HUES64 (cell line): ENCODE measurements around the gene PKP3.
"Not testable (repeated sequence)": the region's sequence is repeated elsewhere in the genome, so short reads cannot be mapped to it uniquely, and the experiment has no call there.

Experiments used
- H3K27ac ChIP-seq: 2 replicates; pipeline ENCODE4 v1.7.0; 2013; ENCODE audit warnings: low read depth, low read length, inconsistent platforms
- H3K27me3 ChIP-seq: 2 replicates; pipeline ENCODE4 v1.6.1; 2013; ENCODE audit warnings: mild to moderate bottlenecking, low read length; ENCODE audit not compliant: insufficient read depth
- H3K36me3 ChIP-seq: 2 replicates; pipeline ENCODE4 v1.6.1; 2013; ENCODE audit warnings: mild to moderate bottlenecking, low read length; ENCODE audit not compliant: insufficient read depth
- H3K4me1 ChIP-seq: 2 replicates; pipeline ENCODE4 v1.6.1; 2013; ENCODE audit warnings: mild to moderate bottlenecking, low read length, moderate library complexity; ENCODE audit not compliant: insufficient read depth
- H3K4me3 ChIP-seq: 2 replicates; pipeline ENCODE4 v1.5.1; 2013; ENCODE audit warnings: mild to moderate bottlenecking, low read length, moderate library complexity
- H3K9ac ChIP-seq: 2 replicates; pipeline ENCODE4 v1.6.1; 2013; ENCODE audit warnings: mild to moderate bottlenecking, low read depth, low read length
- H3K9me3 ChIP-seq: 2 replicates; pipeline ENCODE4 v1.6.1; 2013; ENCODE audit warnings: low read depth, low read length; ENCODE audit not compliant: insufficient read depth
- WGBS: fragments of 150-250, 120-280 bp; methylation state at CpG from one replicate; pipeline ENCODE4 v1.1.7; 2013; ENCODE audit warnings: missing lambda C conversion rate; 5-methylcytosine and 5-hydroxymethylcytosine counted together

The PKP3 gene

DNA sequence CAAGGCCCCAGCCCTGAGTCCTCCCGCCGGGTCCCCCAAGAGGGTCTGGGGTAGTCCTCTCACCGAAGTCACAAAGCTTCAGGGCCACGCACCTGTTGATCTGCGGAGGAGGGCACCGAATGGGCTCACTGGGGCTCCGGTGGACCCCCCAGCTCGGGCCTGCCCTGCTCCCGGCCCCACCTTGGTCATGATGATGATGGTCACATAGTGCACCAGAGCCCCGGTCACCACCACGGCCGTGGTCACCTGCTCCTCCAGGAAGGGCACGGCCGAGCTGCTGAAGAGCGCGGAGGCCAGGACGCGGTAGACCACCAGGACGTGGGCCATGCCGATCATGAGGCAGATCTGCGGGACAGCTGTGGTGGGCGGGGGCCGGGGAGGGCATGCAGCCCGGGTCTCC is 34.3 kb downstream of the PKP3 start:
- Histone ChIP-seq H3K9ac (no peak overlapping the region), H3K4me3 (no peak overlapping the region), H3K36me3 (no peaks in the 10 kb centered on the region), H3K4me1 (no peaks in the 10 kb centered on the region), H3K27ac (no peak overlapping the region), H3K9me3 (no peaks in the 10 kb centered on the region), H3K27me3 (peaks cover 10% of the 10 kb centered on the region; the same call in 1 of the 2 replicates)
- WGBS, result 94% methylated on average over 24 of the region's 24 CpGs

GRCh38 chr11:429391-429790 is 35.4 kb downstream of the PKP3 start:
- no peak overlapping the region for H3K27ac ChIP-seq
- no peaks in the 10 kb centered on the region for H3K4me1 ChIP-seq
- H3K27me3 ChIP-seq, result peaks cover 7% of the 10 kb centered on the region; the same call in 1 of the 2 replicates
- H3K9me3 ChIP-seq, result no peaks in the 10 kb centered on the region
- no peaks in the 10 kb centered on the region for H3K36me3 ChIP-seq
- WGBS, result 90% methylated on average over 27 of the region's 27 CpGs
- H3K4me3 ChIP-seq, result no peak overlapping the region
- no peak overlapping the region for H3K9ac ChIP-seq

- no peak overlapping the region for H3K4me3 ChIP-seq
- H3K27ac ChIP-seq, result no peak overlapping the region
- peaks cover 4% of the 10 kb centered on the region; the same call in 1 of the 2 replicates for H3K27me3 ChIP-seq
- H3K9me3 ChIP-seq, result no peaks in the 10 kb centered on the region
- H3K9ac ChIP-seq, result no peak overlapping the region; the same call in 1 of the 2 replicates
- WGBS, result 42% methylated on average over 24 of the region's 25 CpGs
- H3K4me1 ChIP-seq, result no peaks in the 10 kb centered on the region
- H3K36me3 ChIP-seq, result no peaks in the 10 kb centered on the region
These were observed 36.0 kb downstream of the PKP3 start for GRCh38 chr11:429931-430456.

- Histone ChIP-seq H3K9me3 (no peaks in the 10 kb centered on the region), H3K27ac (no peak overlapping the region), H3K4me1 (no peaks in the 10 kb centered on the region), H3K9ac (no peak overlapping the region), H3K36me3 (no peaks in the 10 kb centered on the region), H3K27me3 (no peaks in the 10 kb centered on the region), H3K4me3 (no peak overlapping the region)
- WGBS, result 92% methylated on average over 13 of the region's 13 CpGs
These were observed 37.9 kb downstream of the PKP3 start for GRCh38 chr11:431921-432320.

DNA sequence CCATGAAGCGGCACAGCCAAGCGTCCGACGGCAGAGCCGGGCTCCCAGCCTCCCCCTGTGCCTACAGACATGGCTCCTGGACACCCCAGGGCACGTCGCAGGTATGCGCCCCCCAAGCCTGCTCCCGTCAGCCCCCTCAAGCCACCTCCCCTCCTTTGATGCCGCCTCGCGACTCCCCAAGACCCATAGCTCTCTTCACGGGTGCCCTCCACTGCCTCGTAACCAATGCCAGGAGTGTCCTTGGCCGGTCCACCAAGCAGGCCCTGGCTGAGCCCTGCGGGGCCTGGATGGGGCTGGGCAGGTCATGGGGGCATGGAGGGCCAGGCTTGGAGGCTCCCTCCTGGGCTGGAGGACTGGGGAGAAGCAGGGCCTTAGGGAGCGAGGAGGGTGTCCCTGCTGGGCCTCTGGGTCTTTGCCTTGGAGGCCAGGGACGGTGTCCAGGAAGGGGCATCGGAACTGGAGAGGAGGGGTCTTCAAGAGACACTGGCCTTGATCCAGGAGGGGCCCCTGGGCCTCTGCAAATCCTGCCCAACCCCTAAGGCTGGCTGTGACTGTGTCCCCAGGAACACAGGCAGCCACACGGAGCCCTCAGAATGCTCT is 38.6 kb downstream of the PKP3 start:
- no peaks in the 10 kb centered on the region for H3K4me1 ChIP-seq
- 94% methylated on average over 20 of the region's 20 CpGs for WGBS
- no peak overlapping the region for H3K9ac ChIP-seq
- H3K27me3 ChIP-seq, result no peaks in the 10 kb centered on the region
- no peaks in the 10 kb centered on the region for H3K9me3 ChIP-seq
- H3K4me3 ChIP-seq, result no peak overlapping the region
- H3K27ac ChIP-seq, result no peak overlapping the region
- H3K36me3 ChIP-seq, result no peaks in the 10 kb centered on the region

- Histone ChIP-seq H3K27ac (no peak overlapping the region), H3K4me3 (no peak overlapping the region), H3K27me3 (no peaks in the 10 kb centered on the region), H3K36me3 (no peaks in the 10 kb centered on the region), H3K9me3 (no peaks in the 10 kb centered on the region), H3K9ac (no peak overlapping the region), H3K4me1 (no peaks in the 10 kb centered on the region)
- 91% methylated on average over 17 of the region's 17 CpGs for WGBS
These were observed 39.1 kb downstream of the PKP3 start for GRCh38 chr11:433111-433510.

DNA sequence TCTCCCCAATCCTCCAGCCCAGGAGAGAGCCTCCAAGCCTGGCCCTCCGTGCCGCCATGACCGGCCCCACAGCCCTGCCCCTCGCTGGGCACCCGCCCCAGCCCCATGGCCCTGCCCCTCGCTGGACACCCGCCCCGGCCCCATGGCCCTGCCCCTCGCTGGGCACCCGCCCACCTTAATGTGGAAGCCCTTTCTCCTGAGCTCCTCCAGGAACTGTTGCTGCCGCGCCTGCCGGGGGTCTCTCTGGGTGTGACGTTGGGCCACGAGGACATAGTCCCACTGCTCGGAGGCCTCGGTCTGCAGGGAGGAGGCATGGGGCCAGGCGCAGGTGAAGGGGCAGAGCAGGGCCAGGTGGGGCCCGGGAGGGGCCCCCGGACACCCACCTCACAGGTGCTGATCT is 39.6 kb downstream of the PKP3 start:
- 87% methylated on average over 20 of the region's 20 CpGs for WGBS
- Histone ChIP-seq H3K4me1 (no peaks in the 10 kb centered on the region), H3K27ac (no peak overlapping the region), H3K36me3 (no peaks in the 10 kb centered on the region), H3K9ac (no peak overlapping the region), H3K27me3 (no peaks in the 10 kb centered on the region), H3K4me3 (no peak overlapping the region), H3K9me3 (no peaks in the 10 kb centered on the region)

- Histone ChIP-seq H3K36me3 (no peaks in the 10 kb centered on the region), H3K27me3 (no peaks in the 10 kb centered on the region), H3K27ac (no peak overlapping the region), H3K4me3 (no peak overlapping the region), H3K4me1 (no peaks in the 10 kb centered on the region), H3K9me3 (no peaks in the 10 kb centered on the region), H3K9ac (no peak overlapping the region)
- 89% methylated on average over 16 of the region's 16 CpGs for WGBS
These were observed 40.5 kb downstream of the PKP3 start for GRCh38 chr11:434496-434895.

DNA sequence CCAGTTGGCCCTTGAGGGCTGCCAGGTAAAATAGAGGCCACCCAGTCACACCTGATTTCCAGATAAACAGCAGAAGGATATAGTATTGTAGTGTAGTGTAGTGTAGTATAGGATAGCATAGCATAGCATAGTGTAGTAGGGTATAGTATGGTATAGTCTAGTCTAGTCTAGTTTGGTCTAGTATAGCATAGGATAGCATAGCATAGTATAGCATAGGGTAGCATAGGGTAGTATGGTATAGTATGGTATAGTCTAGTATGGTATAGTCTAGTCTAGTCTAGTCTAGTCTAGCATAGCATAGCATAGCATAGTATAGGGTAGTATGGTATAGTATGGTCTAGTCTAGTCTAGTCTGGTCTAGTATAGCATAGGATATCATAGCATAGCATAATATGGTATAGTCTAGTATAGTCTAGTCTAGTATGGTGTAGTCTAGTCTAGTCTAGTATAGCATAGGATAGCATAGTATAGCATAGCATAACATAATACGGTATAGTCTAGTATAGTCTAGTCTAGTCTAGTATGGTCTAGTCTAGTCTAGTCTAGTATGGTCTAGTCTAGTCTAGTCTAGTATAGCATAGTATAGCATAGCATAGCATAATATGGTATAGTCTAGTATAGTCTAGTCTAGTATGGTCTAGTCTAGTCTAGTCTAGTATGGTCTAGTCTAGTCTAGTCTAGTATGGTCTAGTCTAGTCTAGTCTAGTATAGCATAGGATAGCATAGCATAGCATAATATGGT is 41.2 kb downstream of the PKP3 start:
- H3K27me3 ChIP-seq, H3K9ac ChIP-seq, H3K36me3 ChIP-seq, H3K4me1 ChIP-seq, H3K9me3 ChIP-seq, H3K27ac ChIP-seq, H3K4me3 ChIP-seq: not testable (repeated sequence)
- WGBS, result 100% methylated on average over 1 of the region's 1 CpG

DNA sequence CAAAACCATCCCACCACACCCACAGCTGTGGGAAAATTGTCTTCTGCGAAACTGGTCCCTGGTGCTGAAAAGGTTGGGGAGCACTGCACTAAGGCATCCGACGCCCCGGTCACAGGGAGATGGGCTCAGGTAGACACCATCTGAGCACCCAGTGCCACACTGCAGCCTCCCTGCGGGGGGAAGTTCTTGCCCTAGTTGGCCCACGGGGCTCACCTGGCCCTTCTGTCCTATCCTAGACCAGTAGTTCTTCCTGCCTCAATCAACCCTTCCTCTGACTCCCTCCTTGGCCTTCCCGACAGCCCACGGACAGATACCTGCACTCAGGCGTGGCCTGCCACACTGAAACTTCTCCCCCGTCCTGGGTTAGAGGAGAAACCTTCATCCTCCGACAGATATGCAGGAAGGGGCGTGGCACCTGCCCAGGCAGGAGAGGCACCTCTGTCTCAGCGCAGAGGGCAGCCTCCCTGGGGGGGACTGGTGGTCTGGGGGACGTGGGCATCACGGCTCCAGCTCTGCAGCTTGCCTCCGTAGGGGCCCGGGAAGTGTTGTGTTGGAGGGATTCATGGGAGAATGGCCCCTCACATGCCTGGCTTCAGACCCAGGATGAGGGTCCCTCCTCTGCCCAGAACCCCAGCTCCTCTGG is 43.3 kb downstream of the PKP3 start:
- Histone ChIP-seq H3K4me3 (no peak overlapping the region), H3K27ac (no peak overlapping the region), H3K27me3 (no peaks in the 10 kb centered on the region), H3K36me3 (no peaks in the 10 kb centered on the region), H3K9me3 (no peaks in the 10 kb centered on the region), H3K4me1 (no peaks in the 10 kb centered on the region), H3K9ac (no peak overlapping the region)
- WGBS, result 85% methylated on average over 17 of the region's 17 CpGs

- Histone ChIP-seq H3K36me3 (no peaks in the 10 kb centered on the region), H3K4me3 (no peak overlapping the region)
These were observed 44.3 kb downstream of the PKP3 start for GRCh38 chr11:438101-438844.

More at GRCh38 chr11:438101-438844, 44.3 kb downstream of the PKP3 start:
- H3K27ac ChIP-seq, result no peak overlapping the region
- no peaks in the 10 kb centered on the region for H3K27me3 ChIP-seq
- H3K9ac ChIP-seq, result no peak overlapping the region
- no peaks in the 10 kb centered on the region for H3K4me1 ChIP-seq
- 89% methylated on average over 20 of the region's 21 CpGs for WGBS
- no peaks in the 10 kb centered on the region for H3K9me3 ChIP-seq
